Hepatic stellate cell (primary cell): Measurements from ENCODE around the gene SH3PXD2A.

Experiments used
- DNase-seq: peaks from one replicate; pipeline ENCODE4 v3.0.0; 2011; ENCODE audit warnings: low spot score

Gene SH3PXD2A

DNA sequence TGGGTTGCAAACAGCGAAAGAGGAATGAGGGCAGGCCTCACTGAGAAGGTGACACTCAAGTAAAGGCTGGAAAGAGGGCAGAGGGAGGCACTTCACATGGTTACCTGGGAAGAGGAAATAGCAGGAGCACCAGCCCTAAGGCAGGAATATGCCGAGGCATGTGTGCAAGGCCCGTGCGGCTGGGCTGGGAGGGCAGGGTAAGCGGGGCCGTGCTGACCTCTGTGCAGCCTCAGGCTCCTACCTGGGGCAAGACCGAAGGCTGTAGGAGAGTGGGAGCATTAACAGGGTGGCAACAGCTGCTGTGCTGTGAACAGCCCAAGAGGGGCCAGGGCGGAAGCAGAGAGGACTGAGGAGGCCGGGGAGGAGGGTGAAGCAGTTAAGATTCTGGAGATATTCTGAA is 24.0 kb upstream of the SH3PXD2A start:
- DNase-seq: no peak

DNA sequence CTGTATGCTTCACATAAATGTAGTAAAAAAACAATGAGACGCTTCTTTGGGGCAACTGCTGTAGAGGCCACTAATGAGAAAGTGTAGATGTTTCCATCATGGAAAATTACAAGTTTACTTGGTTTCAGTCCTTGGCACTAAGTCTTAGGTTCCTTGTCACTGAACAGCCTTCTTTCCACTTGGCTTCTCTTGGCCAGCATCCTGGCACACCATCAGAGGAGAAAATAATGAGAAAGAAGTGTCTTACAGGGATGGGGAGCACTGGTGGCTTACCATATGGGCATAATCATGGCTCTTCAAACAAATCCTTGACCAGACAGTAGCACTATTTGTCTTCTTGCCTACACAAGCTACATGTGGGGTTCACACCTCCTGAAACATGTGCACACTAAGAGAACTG is 22.5 kb upstream of the SH3PXD2A start:
- no peak for DNase-seq

DNA sequence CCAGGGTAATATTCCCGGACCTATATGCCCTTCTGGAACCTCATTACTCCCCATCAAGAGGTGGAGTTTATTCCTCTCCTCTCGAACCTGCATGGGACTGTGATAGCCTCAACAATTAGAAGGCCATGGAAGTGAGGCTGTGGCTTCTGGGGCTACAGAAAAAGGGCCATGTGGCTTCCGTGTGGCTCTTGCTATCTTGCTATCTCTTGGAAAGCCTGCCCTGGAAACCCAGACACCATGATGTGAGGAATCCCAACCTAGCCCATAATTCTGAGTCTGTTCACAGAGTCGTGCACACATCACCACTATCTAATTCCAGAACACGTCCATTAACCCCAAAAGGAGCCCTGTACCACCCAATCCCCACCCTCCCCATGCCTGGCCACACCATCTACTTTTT is 20.8 kb upstream of the SH3PXD2A start:
- no peak for DNase-seq

DNA sequence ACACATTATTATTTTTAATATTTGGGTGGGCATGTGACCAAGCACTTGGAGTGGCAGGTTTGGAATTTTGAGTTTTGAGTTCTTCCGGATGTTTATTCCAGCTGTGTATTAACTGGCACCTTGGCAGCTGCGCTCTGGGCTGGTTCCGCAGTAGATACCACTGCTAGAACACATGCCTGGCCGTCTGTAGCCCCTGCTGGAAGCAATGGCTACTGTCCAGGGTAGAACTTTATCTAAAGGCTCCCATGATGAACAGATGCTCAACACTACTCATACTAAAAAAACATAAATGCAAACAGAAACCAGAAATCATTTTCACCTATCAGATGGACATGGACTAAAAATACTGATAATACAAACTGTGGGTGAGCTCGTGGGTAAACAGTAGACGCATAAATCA is 19.4 kb upstream of the SH3PXD2A start:
- DNase-seq: no peak

DNA sequence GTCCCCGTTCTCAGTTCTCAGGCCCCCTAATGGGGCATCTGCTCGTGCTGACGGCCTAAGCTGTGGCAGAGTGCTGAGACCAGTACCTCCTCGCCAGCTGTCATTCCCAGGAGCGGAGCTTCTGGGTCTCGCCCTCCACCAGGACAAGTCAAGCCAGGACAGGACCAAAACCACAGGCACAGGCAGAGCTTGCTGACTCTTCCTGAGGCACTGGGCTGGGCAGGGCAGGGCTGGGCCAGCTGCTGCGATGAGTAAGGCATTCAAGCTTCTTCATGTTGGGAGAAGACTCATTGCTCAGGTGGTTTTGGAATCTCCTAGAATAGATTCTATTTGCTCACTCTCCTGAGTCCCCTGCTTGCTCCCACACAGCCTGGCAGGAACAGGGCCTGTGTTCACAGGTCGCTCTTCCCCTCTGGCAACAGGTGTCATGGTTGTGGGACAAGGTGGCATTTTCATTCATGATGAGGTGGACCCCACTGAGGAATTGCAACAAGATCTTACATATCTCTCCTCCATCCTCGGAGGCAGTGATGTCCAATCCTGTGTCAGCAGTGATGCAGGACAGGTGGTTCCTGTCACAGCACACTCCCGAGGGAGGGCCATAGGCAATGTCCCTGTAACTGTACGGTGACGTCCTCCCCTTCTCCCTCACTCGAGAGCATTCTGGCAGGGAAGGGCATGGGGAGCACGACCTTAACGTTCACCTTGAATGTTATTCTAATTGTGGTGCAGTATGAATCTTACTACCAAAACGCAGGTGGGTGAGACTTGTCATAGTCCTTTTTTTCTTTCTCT is 17.0 kb upstream of the SH3PXD2A start:
- no peak for DNase-seq

DNA sequence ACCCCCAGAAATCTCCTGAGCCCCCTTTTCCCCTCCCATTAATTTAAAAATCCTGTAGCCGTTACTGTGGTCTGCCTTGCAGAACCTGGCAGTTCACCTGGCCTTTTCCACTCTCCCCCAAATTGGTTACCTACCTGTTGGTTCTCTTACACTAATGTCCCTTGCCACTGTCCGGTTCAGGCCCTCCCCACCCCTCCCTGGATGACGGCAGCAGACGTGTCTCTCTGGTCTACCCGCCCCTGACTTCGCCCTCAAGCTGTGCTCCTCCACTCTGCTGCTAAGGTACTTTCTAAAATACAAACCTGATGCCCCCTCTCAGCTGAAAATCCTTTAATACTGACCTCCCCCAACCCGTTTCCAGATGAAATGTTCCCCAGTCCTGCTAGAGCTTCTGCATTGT is 15.6 kb upstream of the SH3PXD2A start:
- DNase-seq: no peak

DNA sequence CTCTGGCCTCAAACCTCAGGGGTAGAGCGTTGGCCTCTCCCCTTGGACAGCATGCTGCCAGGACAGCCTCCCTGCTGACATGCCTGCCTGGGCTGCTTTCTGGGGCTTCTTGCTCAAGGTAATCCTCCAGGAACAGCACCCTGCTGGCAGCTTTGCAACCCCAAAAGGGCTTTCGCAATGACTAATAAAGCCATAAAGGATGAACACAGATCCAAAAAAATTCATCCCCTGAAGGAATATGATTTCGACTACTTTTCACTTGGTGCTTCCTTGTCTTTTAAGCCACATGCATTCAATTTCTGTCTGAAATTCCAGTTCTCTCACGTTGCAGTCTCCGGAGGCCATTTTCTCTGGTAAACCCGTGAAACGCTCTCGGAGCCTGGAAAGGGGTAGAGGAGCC is 15.1 kb upstream of the SH3PXD2A start:
- no peak for DNase-seq

DNA sequence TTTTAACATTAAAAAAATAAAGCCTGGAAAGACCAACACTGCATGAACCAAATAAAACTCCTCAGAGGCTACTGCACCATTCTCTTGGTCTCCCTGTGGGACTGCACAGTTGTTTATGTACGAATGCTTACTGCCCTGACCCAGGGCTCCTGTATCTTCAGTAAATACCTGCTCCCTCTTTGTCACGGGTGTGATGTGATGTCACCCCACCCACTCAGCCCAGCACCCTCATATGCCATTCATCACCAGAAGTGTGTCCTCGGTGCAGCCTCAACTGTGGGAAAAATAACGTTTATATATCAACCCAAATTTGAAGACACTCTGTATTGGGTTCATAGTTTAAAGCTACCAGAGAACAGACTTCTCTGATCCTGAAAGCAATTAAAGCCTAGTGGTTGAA is 14.0 kb upstream of the SH3PXD2A start:
- DNase-seq: no peak

DNA sequence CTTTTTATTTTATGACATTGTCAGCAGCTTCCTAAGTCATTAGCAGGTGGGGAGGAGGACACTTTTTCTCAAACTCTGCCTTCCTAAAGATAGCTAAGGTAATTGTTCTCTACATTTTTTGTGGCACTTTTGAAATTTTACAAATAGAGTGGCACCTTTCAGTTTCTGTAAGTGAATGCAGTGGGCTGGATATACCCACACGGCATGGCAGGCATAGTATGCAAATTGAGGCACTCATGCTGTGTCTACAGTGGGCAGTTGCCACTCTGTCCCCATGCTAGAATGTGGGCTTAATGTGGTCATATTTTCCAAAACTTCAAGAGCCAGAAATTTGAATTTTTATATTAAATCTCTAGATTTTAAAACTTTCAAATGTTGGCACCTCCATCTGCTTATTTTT is 12.8 kb upstream of the SH3PXD2A start:
- DNase-seq: no peak

DNA sequence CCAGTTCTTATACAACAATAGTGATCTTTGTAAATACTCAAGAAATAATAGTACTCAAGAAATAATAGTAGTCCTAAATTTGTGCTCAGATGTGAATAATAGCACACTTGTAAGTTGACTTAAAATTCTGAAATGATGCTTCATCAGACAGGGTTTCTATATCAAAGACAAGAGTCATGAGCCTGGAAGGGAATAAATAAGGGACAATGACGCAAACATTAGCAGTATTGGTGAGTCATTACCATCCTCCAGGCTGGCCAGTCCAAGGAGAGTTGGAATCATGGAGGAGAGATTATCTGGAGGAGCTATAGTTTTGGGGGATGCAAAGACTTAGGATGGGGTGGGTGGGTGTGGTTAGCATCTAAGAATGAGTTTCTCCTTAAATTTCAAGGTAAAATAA is 6.1 kb upstream of the SH3PXD2A start:
- DNase-seq: no peak

DNA sequence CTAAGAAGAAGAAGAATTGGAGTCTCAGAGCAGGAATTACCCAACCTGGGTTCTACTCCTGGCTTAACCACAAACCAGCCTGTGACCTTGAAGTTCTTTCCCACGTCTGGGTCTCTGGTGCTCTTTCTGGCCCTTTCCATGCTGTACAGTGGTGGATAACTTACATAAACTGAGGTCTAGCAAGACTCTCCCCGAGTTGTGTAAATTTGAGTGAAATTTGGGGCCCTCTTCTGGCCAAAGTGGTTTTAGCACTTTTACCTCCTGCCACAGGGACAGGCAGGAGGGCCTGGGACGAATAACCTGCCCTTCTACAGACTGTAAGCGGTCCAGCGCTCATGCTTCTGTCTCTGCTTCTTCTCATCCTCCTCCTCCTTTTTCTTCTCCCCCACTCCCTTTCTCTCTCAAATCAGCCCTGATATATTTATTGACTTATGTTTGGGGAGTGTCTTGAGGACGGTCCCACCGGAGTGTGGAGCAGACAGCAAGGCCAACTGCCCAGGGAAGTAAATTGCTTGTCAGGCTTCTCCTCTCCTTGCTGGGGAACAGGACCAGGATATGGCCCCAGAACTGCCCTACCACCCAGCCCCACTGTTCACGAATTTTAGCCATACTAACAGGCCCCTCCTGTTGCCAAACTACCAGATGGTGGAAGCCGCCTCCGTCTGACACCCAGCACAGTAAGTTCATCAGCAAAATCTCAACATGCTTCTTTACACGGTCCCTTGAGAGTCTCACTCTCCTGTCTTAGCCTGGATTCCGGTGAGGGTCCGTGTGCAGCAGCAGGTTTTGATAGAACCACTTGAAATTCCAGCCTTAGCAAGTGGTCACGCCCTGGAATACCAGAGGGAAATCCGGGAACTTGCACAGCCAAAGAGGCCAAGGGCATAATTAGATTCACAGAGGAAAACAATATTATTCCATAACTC is 4.0 kb upstream of the SH3PXD2A start:
- DNase-seq: peak; percentile 62

DNA sequence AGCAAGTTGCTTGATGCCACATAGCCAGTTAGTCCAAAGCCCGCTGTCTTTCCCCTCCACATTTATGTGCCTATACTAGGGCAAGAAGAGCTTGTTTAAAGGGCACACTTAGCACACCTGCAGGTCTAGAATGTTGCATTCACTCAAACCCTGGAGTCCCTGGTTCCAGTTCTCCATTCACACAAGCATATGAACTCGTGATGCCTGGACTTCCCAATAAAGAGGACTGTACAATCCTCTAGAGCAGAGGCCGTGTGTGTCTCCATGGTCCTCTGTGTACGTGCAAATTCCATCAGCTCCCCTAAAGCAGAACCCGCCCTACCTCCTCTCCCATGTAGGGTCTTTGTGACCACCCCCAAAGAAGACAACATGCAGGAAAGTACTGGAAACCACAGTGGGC is 3.0 kb upstream of the SH3PXD2A start:
- no peak for DNase-seq

DNA sequence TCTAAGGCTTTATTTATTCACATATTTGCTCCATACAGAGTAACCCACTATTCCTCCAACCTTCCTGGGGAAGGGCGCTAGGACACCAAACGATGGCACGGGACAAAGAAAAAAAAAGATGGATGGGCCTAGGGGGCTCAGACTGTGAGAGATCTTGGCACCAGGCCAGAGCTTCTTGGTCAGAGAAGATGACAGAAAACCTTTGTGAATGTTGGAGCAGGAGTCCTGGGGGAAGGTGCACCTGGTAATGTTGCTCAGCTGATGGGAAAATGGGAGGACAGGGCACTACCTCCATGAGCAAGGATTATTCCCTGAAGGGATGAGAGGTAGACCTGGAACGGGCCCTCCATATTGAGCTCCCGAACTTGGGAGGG is 1.4 kb upstream of the SH3PXD2A start:
- DNase-seq: no peak

DNA sequence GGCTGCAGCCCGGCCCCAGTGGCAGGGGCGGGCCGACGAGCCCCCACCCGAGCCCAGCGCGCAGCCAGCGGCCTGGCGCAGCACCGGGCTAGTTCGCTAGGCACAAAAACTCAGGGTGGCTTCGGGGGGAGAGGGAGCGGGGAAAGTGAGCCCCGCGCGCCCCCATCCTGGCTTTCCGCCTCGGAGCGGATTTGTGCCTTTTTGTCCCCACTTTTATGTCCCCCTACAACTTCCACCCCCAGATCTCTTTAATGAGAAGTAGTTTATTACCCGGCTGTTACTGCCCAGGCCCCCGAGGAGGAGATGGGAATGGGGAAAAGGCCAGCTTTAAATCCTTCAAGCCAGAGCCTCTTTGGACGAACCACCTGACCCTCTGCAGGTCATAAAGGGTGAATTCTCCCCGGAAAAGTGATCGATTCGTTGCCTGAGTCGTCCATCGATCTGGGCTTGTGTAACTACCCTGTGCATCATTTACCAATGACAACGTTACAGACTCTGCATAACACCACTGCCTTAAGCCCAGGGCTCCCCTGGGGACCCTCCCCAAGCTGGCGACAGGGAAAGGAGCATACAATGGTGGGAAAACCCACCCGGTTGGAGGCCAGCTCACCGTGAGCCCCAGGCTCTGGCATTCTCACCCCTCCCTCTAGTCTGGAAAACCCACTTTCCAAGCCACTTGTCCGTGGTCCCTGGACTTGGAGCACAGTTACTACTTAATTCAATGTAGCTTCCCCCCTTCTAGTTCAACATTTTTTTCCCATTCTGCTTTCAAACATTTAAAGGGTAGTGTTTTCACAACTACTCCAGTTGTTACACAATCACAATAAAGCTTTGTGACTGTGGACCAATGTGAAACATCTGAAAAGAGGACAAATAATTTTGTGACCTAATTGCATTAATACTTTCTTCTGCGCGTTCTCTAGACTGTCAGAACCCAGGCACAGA is 748 bp upstream of the SH3PXD2A start:
- DNase-seq: no peak

DNA sequence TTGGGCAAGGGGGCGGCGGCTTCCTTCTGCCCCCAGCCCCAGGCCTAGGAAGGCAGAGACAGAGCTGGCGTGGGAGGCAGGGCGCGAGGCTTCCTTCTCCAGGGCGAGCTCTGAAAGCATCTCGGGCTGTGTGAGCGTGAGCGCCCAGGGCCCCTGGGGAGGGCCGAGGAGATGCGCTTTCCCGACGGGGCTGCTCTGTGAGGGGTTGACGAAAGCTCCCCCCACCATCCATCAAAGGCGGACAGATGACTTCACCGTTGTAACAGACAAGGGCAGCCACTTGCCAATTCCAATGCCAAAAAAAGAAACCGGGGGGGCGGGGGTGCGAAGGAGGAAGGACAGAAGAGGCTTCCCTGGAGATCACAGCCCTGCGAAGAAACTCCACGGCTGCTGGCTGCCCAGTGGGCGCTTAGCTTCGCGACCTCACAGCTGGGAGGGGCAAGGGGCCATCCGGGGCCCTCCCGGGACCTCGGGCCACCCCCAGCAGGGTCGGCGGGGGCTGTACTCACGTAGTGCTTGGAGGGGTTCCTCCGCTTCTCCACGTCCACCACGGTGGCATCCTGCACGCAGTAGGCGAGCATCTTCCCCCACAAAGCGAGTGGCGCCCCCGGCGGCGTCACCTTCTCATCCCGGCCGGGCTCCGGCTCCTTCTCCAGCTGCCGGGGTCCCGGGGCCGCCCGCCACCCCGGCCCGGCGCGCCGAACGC is 537 bp downstream of the SH3PXD2A start:
- DNase-seq: peak; percentile 65

DNA sequence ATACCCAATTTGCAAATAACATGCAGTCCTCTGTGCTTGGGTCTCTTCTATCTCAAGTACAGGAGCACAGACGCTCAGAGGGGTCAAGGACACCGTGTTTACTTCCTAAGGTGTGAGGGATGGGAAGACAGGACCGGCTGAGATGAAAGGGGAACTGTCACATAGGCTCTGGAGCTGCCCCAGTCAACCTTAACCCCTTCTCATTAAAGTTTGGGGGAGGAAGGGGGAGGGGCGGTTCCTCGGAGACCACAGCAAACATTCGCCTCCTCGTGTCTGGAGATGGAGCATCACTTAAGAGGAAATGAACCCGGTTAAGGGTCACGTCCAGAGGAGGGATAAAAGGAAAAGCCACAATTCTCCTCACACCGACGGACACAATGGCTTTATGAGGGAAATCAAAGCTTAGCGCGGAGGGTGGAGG is 1.1 kb downstream of the SH3PXD2A start:
- no peak for DNase-seq

DNA sequence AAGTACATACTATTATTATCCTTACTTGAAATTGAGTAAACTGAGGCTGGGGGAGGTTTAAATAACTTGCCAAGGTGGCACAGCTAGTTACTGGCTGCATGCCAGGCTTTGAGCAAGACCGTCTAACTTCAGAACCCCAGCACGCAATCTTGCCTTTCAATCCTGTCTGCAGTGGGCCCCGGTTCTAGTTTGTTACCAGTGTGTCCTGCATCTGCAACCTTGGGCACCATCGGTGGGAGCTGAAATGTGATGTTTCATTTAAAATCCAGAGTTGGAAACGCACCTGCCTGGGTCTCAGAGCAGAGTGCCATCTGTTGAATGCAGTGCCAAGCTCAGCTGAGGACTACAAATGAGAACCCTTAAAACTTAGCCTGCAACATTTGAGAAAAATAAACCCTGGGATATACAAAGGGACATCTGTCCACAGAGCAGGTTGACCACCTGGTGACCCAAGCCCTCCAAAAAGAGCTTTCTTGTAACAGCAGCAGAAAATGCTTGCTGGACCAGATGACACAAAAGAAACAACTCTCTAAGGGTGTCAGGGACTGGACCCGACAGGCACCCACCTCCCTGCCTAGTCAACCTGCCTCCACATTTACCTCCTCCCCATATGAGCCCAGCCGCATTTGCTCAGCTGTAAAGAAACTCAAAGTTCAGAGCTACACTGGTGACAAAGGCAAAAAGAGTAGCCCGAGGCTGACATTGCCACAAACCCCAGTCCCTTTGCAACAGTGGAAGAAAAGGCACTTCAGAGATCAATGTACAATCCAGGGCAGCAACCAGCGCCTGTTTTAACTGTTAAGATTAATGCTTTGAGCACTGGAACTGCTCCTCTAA is 1.7 kb downstream of the SH3PXD2A start:
- no peak for DNase-seq

DNA sequence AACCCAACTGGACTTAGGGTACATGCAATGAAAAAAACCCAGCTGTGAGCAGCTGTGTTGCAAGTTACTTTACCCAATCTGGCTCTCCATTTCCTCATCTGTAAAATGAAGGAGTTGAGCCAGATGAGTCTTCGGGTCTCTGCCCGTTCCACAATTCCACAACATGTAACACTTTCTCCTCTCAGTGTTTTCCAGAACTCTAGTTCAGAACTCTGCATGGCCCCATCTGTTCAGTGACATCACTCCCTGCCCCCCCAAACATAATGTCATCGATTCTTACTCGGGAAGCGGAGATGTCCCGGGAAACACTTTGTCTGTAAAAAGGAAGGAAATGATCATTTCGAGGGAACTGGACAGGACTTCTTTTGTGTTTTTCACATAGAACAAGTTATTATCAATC is 2.5 kb downstream of the SH3PXD2A start:
- DNase-seq: no peak

DNA sequence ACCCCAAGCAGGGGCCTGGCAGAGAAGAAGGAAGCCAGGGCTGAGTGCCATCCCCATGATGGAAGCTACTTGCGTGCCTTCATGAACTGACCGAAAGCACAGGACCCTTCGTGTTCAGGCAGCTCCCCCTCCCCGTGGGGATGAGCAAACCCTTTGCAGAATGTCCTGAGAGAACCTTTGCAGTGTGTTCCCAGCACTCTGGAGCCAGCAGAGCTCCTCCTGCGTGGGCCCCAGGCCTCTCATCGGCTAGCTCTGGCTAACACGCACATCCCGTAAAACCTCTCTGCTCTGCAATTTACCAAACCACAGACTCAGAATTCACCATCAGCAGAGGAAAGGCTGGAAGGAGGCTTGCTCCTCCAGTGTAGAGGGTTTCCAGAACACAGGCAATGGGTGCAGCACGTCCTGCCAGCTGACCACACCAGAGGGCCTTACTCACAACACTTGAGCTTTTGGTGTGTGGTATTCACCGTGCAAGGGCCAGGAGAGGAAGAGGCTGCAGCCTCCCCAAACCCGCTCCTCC is 3.1 kb downstream of the SH3PXD2A start:
- peak; percentile 53 for DNase-seq

DNA sequence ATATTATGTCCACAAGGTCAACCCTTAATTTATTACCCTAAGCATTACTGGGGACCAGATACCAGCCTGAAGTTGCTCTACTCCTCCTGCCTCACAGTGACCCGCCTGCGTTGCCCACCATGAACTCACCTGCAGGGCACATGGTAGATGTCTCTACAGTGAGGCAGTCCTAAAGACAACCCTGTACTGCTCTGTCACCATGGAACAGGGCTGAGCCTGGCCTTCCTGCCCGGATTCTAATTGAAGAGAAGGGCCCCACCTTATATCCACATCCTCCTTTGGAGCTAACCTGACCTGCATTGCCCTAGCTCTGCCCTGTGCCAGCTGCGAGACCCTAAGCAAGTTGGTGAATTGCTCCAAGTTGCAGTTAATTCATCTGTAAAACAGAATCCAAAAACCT is 4.1 kb downstream of the SH3PXD2A start:
- DNase-seq: no peak

DNA sequence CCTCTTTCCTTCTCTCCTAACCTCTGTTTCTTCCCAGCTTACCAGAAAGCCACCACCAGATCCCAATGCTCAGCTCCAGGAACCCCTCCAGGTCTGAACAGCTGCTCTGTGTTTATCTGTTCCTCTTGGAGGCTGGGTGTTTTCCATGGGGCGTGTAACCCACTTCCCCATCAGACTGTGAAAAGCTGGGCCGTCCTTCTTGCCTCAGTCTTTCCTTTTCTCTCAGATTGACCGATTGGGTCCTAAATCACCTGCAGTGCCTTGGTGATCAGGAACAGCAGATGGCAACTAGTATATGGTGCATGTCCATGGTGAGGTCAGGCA is 4.8 kb downstream of the SH3PXD2A start:
- no peak for DNase-seq
